Urinary bladder (tissue), 4 donors: Measurements from ENCODE around the gene KIF5C. TPM values are rescaled to one million over a fixed set of nuclear protein-coding genes. Genes with fewer than 3 reads are reported as not detected.

ENCODE experiments used
- DNase-seq: peaks from one replicate; pipeline ENCODE4 v3.0.0-alpha.2; 2015; ENCODE audit errors: extremely low spot score
- H3K27ac ChIP-seq: one replicate; pipeline ENCODE4 v1.5.1; 2013; ENCODE audit warnings: low read depth, mild to moderate bottlenecking, moderate library complexity
- H3K36me3 ChIP-seq: one replicate; pipeline ENCODE4 v1.6.1; 2013; ENCODE audit warnings: mild to moderate bottlenecking, moderate library complexity; ENCODE audit not compliant: insufficient read depth
- H3K4me1 ChIP-seq: one replicate; pipeline ENCODE4 v1.6.1; 2013; ENCODE audit warnings: mild to moderate bottlenecking, moderate library complexity; ENCODE audit not compliant: insufficient read depth
- H3K4me3 ChIP-seq: one replicate; pipeline ENCODE4 v1.5.1; 2013; ENCODE audit warnings: low read depth, low read length
- WGBS: extraction: QIAGEN DNeasy Blood & Tissue Kit; methylation state at CpG from one replicate; pipeline ENCODE4 v1.1.7; 2013; 5-methylcytosine and 5-hydroxymethylcytosine counted together
- polyA plus RNA-seq: library from polyadenylated mRNA; stranded (reverse); fragments of 200-250 nt; gene quantifications from one replicate; pipeline ENCODE4 v1.2.3, GENCODE V29; 2013
- total RNA-seq: library from RNA; depleted of rRNA; stranded (reverse); fragments of >200 nt; gene quantifications from one replicate; pipeline ENCODE4 v1.2.3, GENCODE V29; 2014
- donor health status: healthy with polysubstance abuse.
- donor health status: healthy.

Gene KIF5C
- total and polyA plus RNA-seq, 2 donors: 2.8 to 10.8 TPM

GRCh38 chr2:149015926-149016563 lies 141.0 kb downstream of the KIF5C start:
- Histone ChIP-seq H3K27ac (no peak overlapping the region), H3K36me3 (no peaks in the 10 kb centered on the region), H3K4me3 (no peak overlapping the region), H3K4me1 (no peaks in the 10 kb centered on the region)
- WGBS: 93% methylated on average over 4 of the region's 4 CpGs
- DNase-seq: no peak

DNA sequence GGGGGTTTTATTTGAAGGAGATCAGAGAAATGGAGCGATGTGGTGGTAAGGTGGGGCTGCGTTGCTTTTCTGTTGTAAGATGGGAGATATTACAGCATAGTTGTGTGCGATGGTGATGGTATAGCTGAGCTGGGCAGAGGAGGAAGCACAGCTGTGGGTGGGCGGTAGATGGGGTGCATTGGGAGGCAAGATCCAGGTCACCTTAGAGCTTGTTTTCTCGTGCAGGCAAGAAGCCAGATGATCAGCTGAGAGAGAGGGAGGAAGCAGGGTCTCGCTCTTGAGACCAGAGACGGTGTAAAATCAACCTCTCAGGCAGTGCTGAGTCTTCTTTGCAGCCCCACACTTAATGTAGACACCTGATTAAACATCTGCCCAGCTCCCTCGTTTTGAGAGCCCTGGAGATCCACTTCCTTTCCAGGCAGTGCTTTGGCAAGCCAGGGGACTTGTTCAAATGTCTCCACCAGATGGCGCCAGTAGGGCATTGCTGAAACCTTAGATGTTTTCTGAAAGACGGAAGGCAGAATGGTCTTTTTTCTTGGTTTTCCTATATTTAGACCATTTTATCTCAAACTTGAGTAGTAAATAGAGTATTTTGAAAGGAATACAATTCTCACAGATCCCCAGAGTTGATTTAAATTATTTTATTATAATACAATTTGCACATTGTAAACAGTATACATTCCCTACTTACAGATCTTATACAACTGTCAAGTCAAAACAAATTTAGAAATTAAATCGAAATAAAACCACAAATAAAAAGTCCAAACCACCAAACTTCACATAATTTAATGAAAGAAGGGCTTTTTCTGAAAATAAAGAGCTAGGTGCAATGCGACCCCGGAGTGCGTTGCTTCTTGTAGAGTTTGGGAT lies 142.3 kb downstream of the KIF5C start:
- DNase-seq: peak; percentile 67
- WGBS: 53% methylated on average over 14 of the region's 14 CpGs
- Histone ChIP-seq H3K4me3 (no peak overlapping the region), H3K4me1 (no peaks in the 10 kb centered on the region), H3K36me3 (no peaks in the 10 kb centered on the region), H3K27ac (no peak overlapping the region)

DNA sequence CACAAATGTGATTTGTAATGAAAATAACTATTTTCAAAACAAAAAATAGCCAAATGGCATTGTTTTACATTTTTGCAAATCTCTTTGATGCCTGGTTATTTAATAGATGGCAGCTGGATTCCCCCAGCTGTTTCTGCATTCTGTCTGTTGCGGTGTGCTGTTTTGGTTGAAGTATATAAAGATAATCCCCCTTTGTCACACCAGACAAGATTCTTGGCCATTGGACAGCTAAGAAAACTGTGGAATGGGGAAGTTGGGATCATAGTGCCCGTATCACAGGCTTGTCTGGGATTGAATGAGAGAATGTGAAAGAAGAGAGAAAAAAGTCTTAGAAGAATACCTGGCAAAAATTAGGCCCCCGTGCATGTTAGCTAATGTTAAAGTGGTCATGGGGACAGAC lies 144.0 kb downstream of the KIF5C start:
- whole genome bisulfite sequencing: 37% methylated on average over 3 of the region's 3 CpGs
- no peaks in the 10 kb centered on the region for H3K36me3 ChIP-seq
- DNase-seq: no peak
- H3K4me1 ChIP-seq: no peaks in the 10 kb centered on the region
- no peak overlapping the region for H3K4me3 ChIP-seq
- H3K27ac ChIP-seq: no peak overlapping the region

DNA sequence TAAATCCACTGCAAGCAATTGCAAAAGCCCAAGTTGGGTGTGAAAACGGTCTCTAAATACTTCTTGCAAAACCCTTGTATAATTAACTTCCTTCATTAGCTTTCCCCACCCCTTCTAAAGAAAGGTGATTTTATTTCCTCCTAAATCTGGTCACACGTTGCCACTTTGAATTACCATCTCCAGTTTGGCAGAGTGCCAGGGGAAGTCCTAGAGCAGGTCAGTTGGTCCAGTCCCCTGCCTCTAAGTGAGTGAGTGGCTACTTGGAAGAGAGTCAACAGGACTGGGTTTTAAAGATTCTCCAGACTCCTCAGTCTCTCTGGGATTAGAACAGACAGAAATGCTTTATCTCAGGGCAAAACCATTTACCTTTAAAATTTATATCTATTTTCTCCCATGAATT lies 144.7 kb downstream of the KIF5C start:
- WGBS: 56% methylated on average over 2 of the region's 2 CpGs
- H3K36me3 ChIP-seq: no peaks in the 10 kb centered on the region
- no peak for DNase-seq
- H3K27ac ChIP-seq: no peak overlapping the region
- no peaks in the 10 kb centered on the region for H3K4me1 ChIP-seq
- no peak overlapping the region for H3K4me3 ChIP-seq

- no peak for DNase-seq
- Histone ChIP-seq H3K4me1 (no peaks in the 10 kb centered on the region), H3K27ac (no peak overlapping the region), H3K36me3 (no peaks in the 10 kb centered on the region), H3K4me3 (no peak overlapping the region)
- 88% methylated on average over 10 of the region's 10 CpGs for WGBS
Observed at GRCh38 chr2:149020432-149020851, 145.4 kb downstream of the KIF5C start.

DNA sequence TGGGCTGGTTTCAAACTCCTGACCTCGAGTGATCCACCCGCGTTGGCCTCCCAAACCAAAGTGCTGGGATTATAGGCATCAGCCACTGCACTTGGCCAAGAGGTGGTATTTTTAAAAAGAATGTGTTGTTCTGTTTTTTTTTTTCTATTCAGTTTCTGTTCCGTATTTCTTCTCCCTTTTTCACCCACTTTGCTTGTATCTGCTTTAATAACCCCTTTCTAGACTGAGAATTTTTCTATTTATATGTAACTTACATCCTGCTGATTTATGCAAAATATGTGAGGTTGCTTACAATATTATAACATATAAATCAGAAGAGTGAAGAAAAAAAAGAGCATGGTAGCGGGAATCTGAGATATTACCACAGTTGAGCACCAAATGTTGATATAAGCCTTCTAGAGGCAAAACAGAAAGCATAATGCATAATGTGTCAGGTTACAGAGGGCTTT lies 146.3 kb downstream of the KIF5C start:
- H3K27ac ChIP-seq: no peak overlapping the region
- no peaks in the 10 kb centered on the region for H3K36me3 ChIP-seq
- H3K4me1 ChIP-seq: no peaks in the 10 kb centered on the region
- 89% methylated on average over 5 of the region's 5 CpGs for WGBS
- no peak overlapping the region for H3K4me3 ChIP-seq
- no peak for DNase-seq

DNA sequence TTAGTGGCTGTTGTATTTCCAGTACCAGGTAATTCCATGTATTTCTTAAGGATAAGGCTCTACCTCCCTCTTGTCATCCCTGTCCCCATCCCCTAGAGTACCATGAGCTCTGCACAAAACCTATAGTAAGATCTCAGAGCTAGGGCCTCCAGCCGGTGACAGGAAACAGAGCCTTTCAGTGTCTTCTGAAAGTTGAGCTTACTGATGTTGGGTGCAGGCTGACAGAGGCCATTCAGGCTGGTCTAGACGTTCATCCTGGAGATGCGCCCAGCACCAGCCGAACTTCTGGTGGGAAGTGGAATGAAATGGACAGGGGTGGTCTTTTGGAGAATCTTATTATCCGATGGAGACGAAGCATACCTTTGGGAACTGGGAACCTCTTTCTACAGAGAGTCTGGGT lies 146.7 kb downstream of the KIF5C start:
- no peak overlapping the region for H3K4me3 ChIP-seq
- no peak overlapping the region for H3K27ac ChIP-seq
- H3K36me3 ChIP-seq: no peaks in the 10 kb centered on the region
- DNase-seq: no peak
- H3K4me1 ChIP-seq: no peaks in the 10 kb centered on the region
- WGBS: 89% methylated on average over 6 of the region's 6 CpGs

DNA sequence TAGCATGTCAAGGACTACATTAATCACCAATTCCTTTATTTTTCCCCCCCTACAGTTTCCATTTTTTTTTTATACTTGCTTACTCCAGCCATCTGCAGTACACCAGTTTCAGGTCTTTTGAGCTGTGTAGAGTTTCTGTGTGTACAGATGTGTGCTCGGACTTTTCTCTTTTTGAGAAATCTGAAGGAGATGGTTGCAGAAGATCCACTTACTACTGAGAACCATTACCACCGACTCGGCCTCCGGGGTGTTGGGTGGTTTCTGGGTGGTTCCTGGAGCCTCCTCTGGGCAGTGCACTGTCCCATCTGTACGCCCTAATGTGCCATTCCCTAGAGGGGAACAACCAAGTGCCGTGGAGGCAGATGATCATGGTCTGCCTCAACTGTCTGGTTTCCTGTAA lies 148.1 kb downstream of the KIF5C start:
- WGBS: 95% methylated on average over 6 of the region's 6 CpGs

GRCh38 chr2:149027590-149028250 lies 152.7 kb downstream of the KIF5C start:
- WGBS: 72% methylated on average over 7 of the region's 7 CpGs
- Histone ChIP-seq H3K4me3 (no peak overlapping the region), H3K36me3 (no peaks in the 10 kb centered on the region), H3K27ac (no peak overlapping the region), H3K4me1 (no peaks in the 10 kb centered on the region)
- no peak for DNase-seq

More for the DNA sequence above, 148.1 kb downstream of the KIF5C start:
- DNase-seq: no peak
- Histone ChIP-seq H3K27ac (no peak overlapping the region), H3K36me3 (no peaks in the 10 kb centered on the region), H3K4me1 (no peaks in the 10 kb centered on the region), H3K4me3 (no peak overlapping the region)

GRCh38 chr2:149028377-149028776 lies 153.3 kb downstream of the KIF5C start:
- 67% methylated on average over 6 of the region's 6 CpGs for WGBS
- Histone ChIP-seq H3K27ac (no peak overlapping the region), H3K4me1 (no peaks in the 10 kb centered on the region), H3K4me3 (no peak overlapping the region), H3K36me3 (no peaks in the 10 kb centered on the region)
- no peak for DNase-seq

- Histone ChIP-seq H3K4me1 (no peaks in the 10 kb centered on the region), H3K36me3 (no peaks in the 10 kb centered on the region), H3K4me3 (no peak overlapping the region), H3K27ac (no peak overlapping the region)
- DNase-seq: no peak
- 48% methylated on average over 2 of the region's 2 CpGs for WGBS
Observed at GRCh38 chr2:149028891-149029290, 153.9 kb downstream of the KIF5C start.

GRCh38 chr2:149029307-149029965 lies 154.4 kb downstream of the KIF5C start:
- Histone ChIP-seq H3K36me3 (no peaks in the 10 kb centered on the region), H3K4me3 (no peak overlapping the region), H3K27ac (no peak overlapping the region), H3K4me1 (no peaks in the 10 kb centered on the region)
- no peak for DNase-seq
- 68% methylated on average over 11 of the region's 11 CpGs for WGBS

DNA sequence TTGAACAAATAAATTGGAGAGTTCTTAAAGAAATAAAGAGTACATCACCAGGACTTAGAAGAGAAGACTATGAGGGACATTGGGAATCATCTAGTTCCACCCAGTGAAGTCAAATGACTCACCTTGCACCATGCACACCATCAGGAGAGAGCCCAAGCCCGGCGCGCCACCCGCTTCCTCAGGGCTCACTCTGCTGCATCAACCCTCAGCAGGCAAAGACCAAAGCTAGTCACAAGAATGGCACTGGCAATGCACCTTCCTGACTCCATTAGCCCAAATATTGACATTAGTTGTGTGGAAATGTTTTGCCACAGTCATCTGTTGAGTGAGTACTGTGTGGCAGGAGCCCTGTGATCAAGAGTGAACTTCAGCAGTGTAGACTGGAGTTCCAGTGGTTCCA lies 156.4 kb downstream of the KIF5C start:
- no peak for DNase-seq
- Histone ChIP-seq H3K4me1 (no peaks in the 10 kb centered on the region), H3K27ac (no peak overlapping the region), H3K4me3 (no peak overlapping the region), H3K36me3 (no peaks in the 10 kb centered on the region)
- 97% methylated on average over 4 of the region's 4 CpGs for whole genome bisulfite sequencing
